ENCODE measurements around the gene SGK1. TPM values are rescaled to one million over a fixed set of nuclear protein-coding genes. Genes with fewer than 3 reads are reported as not detected.
"Not testable (repeated sequence)": the region's sequence is repeated elsewhere in the genome, so short reads cannot be mapped to it uniquely, and the experiment has no call there.

Gene SGK1
- total RNA-seq, 1 experiment from 2014 or later, result 95.2 TPM

DNA sequence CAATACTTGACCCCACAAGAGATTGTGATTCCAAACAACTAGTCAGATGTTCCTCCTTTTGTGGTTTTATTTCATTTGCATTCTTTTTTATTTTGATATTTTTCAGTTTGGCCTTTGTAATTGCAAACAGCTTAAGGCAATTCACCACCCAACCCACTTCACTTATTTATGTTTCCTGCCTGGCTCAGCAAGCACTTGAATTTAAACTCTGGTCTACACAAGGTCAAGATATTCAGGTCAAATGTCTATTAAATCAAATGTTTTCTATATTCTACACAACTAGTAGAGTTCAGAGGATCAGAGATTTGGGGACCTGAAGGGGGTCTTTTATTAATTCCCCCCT, 100.1 kb downstream of the SGK1 start:
- Histone ChIP-seq H3K4me3 (ENCODE audit: low read length) (no peak overlapping the region), H3K9ac (ENCODE audit: low read length) (no peak overlapping the region), H4K20me1 (ENCODE audit: low read length) (no peaks in the 10 kb centered on the region), H3K27ac (ENCODE audit: low read length) (no peak overlapping the region), H3K79me2 (ENCODE audit: low read length) (no peaks in the 10 kb centered on the region), H3K9me3 (ENCODE audit: low read length) (no peaks in the 10 kb centered on the region), H3K9me2 (replicated peaks; ENCODE audit: low read length) (no peaks in the 10 kb centered on the region), H3K4me2 (ENCODE audit: low read length) (no peak overlapping the region), H3K4me1 (ENCODE audit: insufficient read depth, low read length) (no peaks in the 10 kb centered on the region), H3F3A (ENCODE audit: low read length, unreplicated experiment) (no peaks in the 10 kb centered on the region), H2AFZ (ENCODE audit: low read length) (no peak overlapping the region), H3K27me3 (ENCODE audit: low read length) (no peaks in the 10 kb centered on the region), H3K36me3 (ENCODE audit: low read depth, low read length) (no peaks in the 10 kb centered on the region)
- intact Hi-C loops (cut with micrococcal nuclease), result no loop called here
- ChIA-PET CTCF (no interaction called here), POLR2A (ENCODE audit: unreplicated experiment) (no interaction called here)
- no peak for TF ChIP-seq EZH2 (IDR thresholded peaks at IDR 0.05; ENCODE audit: low read length, unreplicated experiment)
- TF ChIP-seq, protein P1, sequence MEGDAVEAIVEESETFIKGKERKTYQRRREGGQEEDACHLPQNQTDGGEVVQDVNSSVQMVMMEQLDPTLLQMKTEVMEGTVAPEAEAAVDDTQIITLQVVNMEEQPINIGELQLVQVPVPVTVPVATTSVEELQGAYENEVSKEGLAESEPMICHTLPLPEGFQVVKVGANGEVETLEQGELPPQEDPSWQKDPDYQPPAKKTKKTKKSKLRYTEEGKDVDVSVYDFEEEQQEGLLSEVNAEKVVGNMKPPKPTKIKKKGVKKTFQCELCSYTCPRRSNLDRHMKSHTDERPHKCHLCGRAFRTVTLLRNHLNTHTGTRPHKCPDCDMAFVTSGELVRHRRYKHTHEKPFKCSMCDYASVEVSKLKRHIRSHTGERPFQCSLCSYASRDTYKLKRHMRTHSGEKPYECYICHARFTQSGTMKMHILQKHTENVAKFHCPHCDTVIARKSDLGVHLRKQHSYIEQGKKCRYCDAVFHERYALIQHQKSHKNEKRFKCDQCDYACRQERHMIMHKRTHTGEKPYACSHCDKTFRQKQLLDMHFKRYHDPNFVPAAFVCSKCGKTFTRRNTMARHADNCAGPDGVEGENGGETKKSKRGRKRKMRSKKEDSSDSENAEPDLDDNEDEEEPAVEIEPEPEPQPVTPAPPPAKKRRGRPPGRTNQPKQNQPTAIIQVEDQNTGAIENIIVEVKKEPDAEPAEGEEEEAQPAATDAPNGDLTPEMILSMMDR (conservative IDR thresholded peaks at IDR 0.05; ENCODE audit: low read depth, low read length), result no peak
- TF ChIP-seq EZH2phosphoT487 (IDR thresholded peaks at IDR 0.05; ENCODE audit: borderline replicate concordance, low read length), result no peak
- no TSS peak for BruUV-seq (replicated peaks)
- DNase-seq (no peak), ATAC-seq (no peak)

DNA sequence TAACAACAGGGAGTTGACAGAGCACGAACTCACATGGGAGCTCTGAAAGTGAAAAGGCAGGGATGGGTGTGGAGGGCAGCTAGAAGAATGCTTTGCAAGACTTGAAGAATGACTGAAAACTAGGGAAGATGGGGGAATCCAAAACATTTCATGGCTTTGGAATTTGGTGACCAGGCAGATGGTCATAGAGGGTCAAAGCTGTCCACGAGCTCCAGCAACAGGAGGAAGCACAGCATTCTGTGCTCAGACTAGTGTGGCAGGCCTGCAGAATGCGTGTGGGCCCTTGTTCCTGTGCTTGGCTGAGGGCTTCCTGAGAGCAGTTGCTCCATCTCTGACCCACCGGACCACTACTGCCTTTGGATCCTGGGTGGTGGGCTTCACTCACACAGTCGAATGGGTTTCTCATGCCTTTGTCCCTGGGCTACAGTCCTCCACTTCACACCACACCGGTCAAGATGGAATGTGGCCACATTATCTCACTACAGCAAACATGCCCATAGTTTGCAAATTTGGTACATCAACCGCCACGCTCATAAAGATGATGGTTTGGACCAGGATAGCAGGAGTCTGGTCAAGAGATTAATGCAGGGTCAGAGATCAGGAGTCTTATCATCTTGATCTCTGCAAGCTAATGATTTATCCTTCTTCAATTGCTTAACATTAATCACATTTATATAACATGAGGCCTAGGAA, 100.7 kb downstream of the SGK1 start:
- ChIA-PET CTCF (no interaction called here), POLR2A (ENCODE audit: unreplicated experiment) (no interaction called here)
- no peak overlapping the region for H3K4me3 ChIP-seq (ENCODE audit: low read length)
- TF ChIP-seq EZH2 (IDR thresholded peaks at IDR 0.05; ENCODE audit: low read length, unreplicated experiment) (no peak), EZH2phosphoT487 (IDR thresholded peaks at IDR 0.05; ENCODE audit: borderline replicate concordance, low read length) (no peak)
- TF ChIP-seq, protein P1 (conservative IDR thresholded peaks at IDR 0.05; ENCODE audit: low read depth, low read length), result no peak
- H4K20me1 ChIP-seq (ENCODE audit: low read length), result no peaks in the 10 kb centered on the region
- intact Hi-C loops (cut with micrococcal nuclease), result no loop called here
- H3K9me3 ChIP-seq (ENCODE audit: low read length), result no peaks in the 10 kb centered on the region
- no peak overlapping the region for H3K27ac ChIP-seq (ENCODE audit: low read length)
- H3K9ac ChIP-seq (ENCODE audit: low read length), result no peak overlapping the region
- no peak overlapping the region for H3K4me2 ChIP-seq (ENCODE audit: low read length)
- H3K36me3 ChIP-seq (ENCODE audit: low read depth, low read length), result no peaks in the 10 kb centered on the region
- ATAC-seq (no peak), DNase-seq (no peak)
- no peaks in the 10 kb centered on the region for H3K4me1 ChIP-seq (ENCODE audit: insufficient read depth, low read length)
- H2AFZ ChIP-seq (ENCODE audit: low read length), result no peak overlapping the region
- H3K9me2 ChIP-seq (replicated peaks; ENCODE audit: low read length), result no peaks in the 10 kb centered on the region
- no peaks in the 10 kb centered on the region for H3K27me3 ChIP-seq (ENCODE audit: low read length)
- H3F3A ChIP-seq (ENCODE audit: low read length, unreplicated experiment), result no peaks in the 10 kb centered on the region
- no peaks in the 10 kb centered on the region for H3K79me2 ChIP-seq (ENCODE audit: low read length)
- no TSS peak for BruUV-seq (replicated peaks)

DNA sequence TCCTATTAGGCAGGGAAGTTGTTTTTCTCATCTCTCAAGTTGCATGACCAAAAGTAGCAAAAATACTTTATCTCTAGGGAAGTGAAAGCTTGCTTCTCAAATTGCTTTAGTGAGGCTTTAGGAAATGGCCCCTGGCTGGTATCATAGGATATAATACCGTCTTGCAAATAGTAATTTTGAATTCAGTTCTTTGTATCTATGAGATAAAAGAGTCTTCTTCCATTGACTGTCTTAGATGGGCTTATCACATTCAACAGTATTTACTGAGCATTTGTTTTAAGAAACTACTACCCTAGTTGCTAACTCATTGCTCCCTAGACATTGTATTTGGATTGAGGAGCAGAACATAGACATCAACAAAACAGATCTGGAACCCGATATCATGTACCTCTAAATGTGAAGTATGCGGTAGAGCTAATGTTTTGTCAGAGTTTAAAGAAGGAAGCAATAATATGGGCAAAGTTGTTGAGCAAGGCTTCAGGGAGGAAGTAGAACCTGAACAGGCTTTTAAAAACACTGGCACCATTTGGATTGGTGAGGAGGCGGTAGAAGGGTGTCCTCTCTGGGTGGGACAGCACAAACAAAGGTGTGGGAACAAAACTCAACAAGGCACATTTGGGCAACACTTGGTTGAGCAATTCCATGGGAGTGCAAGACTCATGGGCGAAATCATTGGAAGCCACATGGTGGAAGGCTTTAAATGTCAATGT, 101.5 kb downstream of the SGK1 start:
- no TSS peak for BruUV-seq (replicated peaks)
- DNase-seq (no peak), ATAC-seq (no peak)
- Histone ChIP-seq H3K9ac (ENCODE audit: low read length) (no peak overlapping the region), H3K27ac (ENCODE audit: low read length) (no peak overlapping the region), H3K27me3 (ENCODE audit: low read length) (no peaks in the 10 kb centered on the region), H3K9me2 (replicated peaks; ENCODE audit: low read length) (no peaks in the 10 kb centered on the region), H2AFZ (ENCODE audit: low read length) (no peak overlapping the region), H3K4me1 (ENCODE audit: insufficient read depth, low read length) (no peaks in the 10 kb centered on the region), H3K79me2 (ENCODE audit: low read length) (no peaks in the 10 kb centered on the region), H3K4me2 (ENCODE audit: low read length) (no peak overlapping the region), H3K36me3 (ENCODE audit: low read depth, low read length) (no peaks in the 10 kb centered on the region), H3F3A (ENCODE audit: low read length, unreplicated experiment) (no peaks in the 10 kb centered on the region), H3K9me3 (ENCODE audit: low read length) (no peaks in the 10 kb centered on the region), H3K4me3 (ENCODE audit: low read length) (no peak overlapping the region), H4K20me1 (ENCODE audit: low read length) (no peaks in the 10 kb centered on the region)
- ChIA-PET POLR2A (ENCODE audit: unreplicated experiment) (no interaction called here), CTCF (no interaction called here)
- TF ChIP-seq EZH2phosphoT487 (IDR thresholded peaks at IDR 0.05; ENCODE audit: borderline replicate concordance, low read length) (no peak), EZH2 (IDR thresholded peaks at IDR 0.05; ENCODE audit: low read length, unreplicated experiment) (no peak)
- TF ChIP-seq, protein P1 (conservative IDR thresholded peaks at IDR 0.05; ENCODE audit: low read depth, low read length), result no peak
- intact Hi-C loops (cut with micrococcal nuclease), result no loop called here

DNA sequence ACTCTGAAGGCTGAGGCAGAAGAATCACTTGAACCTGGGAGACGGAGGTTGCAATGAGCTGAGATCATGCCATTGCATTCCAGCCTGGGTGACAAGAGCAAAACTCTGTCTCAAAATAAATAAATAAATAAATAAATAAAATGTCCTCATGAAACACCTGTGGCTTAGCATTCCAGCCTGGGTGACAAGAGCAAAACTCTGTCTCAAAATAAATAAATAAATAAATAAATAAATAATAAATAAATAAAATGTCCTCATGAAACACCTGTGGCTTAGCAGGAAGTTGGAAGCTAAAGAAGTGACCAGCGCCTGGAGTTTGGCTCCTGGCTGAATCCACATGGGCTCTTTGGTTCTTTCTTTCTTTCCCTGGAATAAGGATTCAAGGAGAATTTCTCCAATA, 104.5 kb downstream of the SGK1 start:
- H3K4me3 ChIP-seq (ENCODE audit: low read length); POLR2A ChIA-PET (ENCODE audit: unreplicated experiment); H3K9me3 ChIP-seq (ENCODE audit: low read length); H3K9ac ChIP-seq (ENCODE audit: low read length); H2AFZ ChIP-seq (ENCODE audit: low read length); H3K9me2 ChIP-seq (replicated peaks; ENCODE audit: low read length); BruUV-seq (replicated peaks); H4K20me1 ChIP-seq (ENCODE audit: low read length); H3K27me3 ChIP-seq (ENCODE audit: low read length); H3K36me3 ChIP-seq (ENCODE audit: low read depth, low read length); CTCF ChIA-PET; H3F3A ChIP-seq (ENCODE audit: low read length, unreplicated experiment); H3K4me1 ChIP-seq (ENCODE audit: insufficient read depth, low read length); H3K4me2 ChIP-seq (ENCODE audit: low read length); DNase-seq; H3K79me2 ChIP-seq (ENCODE audit: low read length); H3K27ac ChIP-seq (ENCODE audit: low read length); intact Hi-C loops (cut with micrococcal nuclease); ATAC-seq: not testable (repeated sequence)
